HL-60/S4 treated with phorbol 12-myristate 13-acetate at 8.2 ng/mL for 4 days and 3 days (cell line): Measurements from ENCODE around the gene FBLIM1.

Experiments
- in situ Hi-C: fragments of 300-500 bp; cut with MboI; formaldehyde crosslinking; loops from 2 replicates; pipeline ENCODE4 v1.15.0; 2022; ENCODE audit warnings: low sequenced_read_pairs

The FBLIM1 gene

GRCh38 chr1:15747378-15747777 is 11.2 kb upstream of the FBLIM1 start:
- in situ Hi-C loops: no loop called here

DNA sequence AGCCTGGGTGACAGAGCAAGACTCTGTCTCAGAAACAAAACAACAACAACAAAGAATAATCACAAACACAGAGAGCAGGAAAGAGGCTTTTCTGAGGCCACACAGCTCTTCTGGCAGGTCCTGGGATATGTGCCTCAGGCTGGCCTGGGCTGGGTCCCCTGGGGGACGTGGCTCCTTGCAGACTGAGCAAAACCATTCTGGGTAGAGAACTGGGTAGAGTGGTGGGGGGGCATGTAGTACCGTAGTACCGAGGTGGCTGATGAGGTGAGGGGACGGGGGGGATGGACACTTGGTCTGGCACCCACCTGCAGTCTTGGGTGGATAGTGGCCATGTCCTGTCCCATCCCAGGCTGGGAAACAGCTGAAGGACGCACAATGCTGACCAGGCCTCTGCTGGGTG is 10.3 kb upstream of the FBLIM1 start:
- in situ Hi-C loops: no loop called here

- in situ Hi-C loops: no loop called here
These were observed 9.8 kb upstream of the FBLIM1 start for GRCh38 chr1:15748690-15749398.

GRCh38 chr1:15749399-15750291 is 8.9 kb upstream of the FBLIM1 start:
- in situ Hi-C loops: no loop called here

GRCh38 chr1:15750924-15751323 is 7.7 kb upstream of the FBLIM1 start:
- in situ Hi-C loops: no loop called here

DNA sequence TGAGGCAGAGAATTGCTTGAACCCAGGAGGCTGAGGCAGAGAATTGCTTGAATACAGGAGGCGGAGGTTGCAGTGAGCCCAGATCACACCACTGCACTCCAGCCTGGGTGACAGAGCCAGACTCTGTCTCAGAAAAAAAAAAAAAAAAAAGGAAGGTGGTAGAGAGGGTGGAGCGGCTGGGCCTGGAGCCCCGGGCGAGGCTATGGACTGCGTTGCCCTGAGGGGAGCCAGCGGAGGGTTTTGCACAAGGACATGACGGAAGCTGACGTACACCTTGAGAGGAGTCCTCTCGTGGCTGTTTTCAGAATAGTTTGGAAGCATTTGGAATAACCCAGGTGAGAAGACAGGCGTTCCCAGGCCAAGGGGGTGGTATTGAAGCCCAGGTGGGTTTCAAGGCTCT is 6.9 kb upstream of the FBLIM1 start:
- in situ Hi-C loops: no loop called here

GRCh38 chr1:15753776-15754175 is 4.8 kb upstream of the FBLIM1 start:
- in situ Hi-C loops: no loop called here

- in situ Hi-C loops: no loop called here
These were observed 3.5 kb upstream of the FBLIM1 start for GRCh38 chr1:15755021-15755645.

DNA sequence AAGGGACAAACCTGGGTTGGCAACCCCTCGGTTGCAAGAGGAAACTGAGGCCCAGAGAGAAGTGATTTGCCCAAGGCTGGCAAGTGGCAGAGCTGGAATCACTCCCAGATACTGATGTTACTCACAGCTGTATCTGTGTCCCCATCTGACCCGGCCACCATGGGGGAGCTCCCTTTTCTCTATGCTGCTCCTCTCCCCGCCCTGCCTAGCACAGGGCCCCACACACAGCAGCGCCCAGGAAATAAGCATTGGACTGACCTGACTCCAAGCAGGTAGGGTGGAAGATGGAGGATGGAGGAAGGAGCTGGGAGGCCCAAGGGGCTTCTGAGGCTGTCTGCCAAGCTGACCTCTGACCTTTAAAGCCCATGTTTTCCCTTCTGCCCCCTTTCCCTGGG is 3.0 kb upstream of the FBLIM1 start:
- in situ Hi-C loops: no loop called here

DNA sequence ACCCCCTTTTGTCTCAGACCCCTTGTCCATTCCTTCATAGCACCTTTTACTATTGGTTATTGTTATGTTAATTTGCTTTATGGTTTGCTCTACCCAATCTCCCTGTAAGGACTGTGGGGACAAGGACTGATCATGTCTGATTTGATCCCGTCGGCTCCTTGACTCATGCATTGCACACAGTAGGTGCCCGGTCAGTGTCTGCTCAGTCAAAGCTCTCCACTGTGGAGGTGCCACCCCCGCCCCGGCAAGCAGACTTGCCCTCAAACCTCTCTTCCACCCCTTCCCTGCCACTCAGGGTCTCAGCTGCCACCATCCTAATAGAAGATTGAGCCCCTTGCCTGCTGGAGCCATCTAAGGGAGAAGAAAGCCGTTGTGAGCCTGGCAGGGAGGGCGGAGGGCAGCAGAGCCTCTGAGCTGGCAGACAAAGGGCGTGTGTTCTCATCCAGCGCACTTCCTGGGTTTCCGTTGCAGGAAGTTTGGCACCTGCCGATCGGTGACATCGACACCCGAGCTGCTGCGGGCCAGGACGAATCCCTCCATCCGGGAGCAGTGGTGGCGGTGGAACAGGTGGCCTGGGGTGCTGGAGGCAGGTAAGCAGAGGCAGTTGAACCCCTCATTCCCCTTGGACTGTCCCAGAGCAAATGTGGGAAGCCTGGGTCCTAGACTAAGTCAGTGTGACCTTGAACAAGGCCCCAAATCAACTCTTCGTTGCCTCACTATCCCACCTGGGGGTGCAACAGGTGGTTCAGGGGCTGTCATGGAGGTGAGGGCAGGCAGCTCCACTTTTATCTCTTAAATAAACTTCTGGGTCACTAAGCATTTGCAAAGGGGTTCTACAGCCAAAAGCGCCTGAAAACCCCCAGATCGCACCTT is 2.2 kb upstream of the FBLIM1 start:
- in situ Hi-C loops: no loop called here

- in situ Hi-C loops: no loop called here
These were observed 1.5 kb upstream of the FBLIM1 start for GRCh38 chr1:15757016-15757543.

GRCh38 chr1:15757575-15758342 is 836 bp upstream of the FBLIM1 start:
- in situ Hi-C loops: no loop called here

DNA sequence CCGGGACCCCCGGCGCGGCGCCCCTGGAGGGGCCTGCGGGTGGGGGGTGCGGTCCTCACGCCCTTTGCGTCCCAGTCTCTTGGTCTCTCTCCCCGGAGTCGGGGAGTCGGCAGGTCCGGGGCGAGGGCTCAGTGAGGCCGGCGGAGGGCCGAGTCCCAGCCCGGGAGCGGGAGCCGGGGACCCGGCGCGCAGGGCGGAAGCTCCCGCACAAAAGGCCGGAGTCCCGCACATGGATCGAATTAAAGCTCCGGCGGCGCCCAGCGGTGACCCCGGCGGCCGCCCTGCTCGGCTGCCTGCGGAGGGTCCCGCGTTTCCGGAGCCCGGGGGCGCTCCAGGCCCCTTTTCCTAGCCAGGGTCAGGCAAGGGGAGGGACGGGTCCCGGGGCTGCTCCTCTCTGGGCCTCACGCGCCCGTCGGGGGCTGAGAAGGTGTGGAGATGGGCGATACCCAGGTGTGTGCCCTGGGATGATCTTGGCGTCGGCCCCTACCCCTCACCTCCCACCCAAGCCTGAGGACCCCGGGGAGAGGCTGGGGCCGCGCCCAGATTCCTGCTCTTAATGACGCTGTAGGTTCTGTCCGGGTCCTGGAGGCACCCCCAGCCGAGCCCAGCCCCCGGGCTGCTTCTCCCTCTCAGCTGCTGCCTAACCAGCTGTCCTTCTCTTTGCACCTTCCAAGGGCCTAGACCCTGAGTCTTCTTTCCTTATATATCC is 512 bp downstream of the FBLIM1 start:
- in situ Hi-C loops: no loop called here

GRCh38 chr1:15760520-15761211 is 2.1 kb downstream of the FBLIM1 start:
- in situ Hi-C loops: no loop called here

- in situ Hi-C loops: no loop called here
These were observed 3.0 kb downstream of the FBLIM1 start for GRCh38 chr1:15761366-15762128.

GRCh38 chr1:15762546-15762945 is 4.0 kb downstream of the FBLIM1 start:
- in situ Hi-C loops: no loop called here

DNA sequence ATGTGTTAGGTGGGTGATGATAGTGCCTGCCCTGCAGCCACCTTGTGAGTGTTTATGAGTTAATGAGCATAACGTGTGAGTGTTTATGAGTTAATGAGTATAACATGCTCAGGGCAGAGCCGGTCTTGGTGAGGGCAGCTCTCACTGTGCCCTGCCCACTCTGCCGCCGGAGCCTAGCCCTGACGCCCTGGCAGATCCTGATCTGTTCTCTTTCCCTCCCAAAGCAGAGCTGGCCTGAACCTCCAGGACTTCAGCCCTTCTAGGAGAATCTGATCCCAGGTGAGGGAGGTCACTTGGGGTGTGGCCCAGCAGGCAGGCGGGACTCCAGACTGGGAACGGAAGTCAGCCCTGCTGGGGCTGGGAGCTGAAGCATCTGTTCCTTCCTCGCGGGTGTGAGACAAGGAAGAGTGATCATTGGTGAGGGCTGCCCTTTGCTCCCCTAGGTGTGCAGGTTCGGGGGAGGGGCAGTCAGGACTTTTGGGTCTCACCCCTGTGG is 5.7 kb downstream of the FBLIM1 start:
- in situ Hi-C loops: no loop called here

- in situ Hi-C loops: no loop called here
These were observed 6.3 kb downstream of the FBLIM1 start for GRCh38 chr1:15764890-15765289.
